DMS53 treated with DMSO at 0.1 percent for 48 hours (cell line): ENCODE measurements around the gene LACRT.
A peak's percentile ranks its signal among the peaks of the same experiment; 100 is the strongest.
"Not testable (repeated sequence)": the region's sequence is repeated elsewhere in the genome, so short reads cannot be mapped to it uniquely, and the experiment has no call there.

Experiments
- DNase-seq: peaks from one replicate; lab custom pipeline; 2025; ENCODE audit not compliant: unreplicated experiment; lab: John Stamatoyannopoulos, UW

LACRT gene

GRCh38 chr12:54634795-54635194 lies at the start of gene LACRT:
Gene LACRT, minus strand, starts transcription at chr12:54634895. Its CDS starts 54 bp downstream, at chr12:54634841.
- DNase-seq = no peak

- no peak for DNase-seq
Measured at GRCh38 chr12:54683398-54683797, 48.7 kb upstream of the LACRT start.

GRCh38 chr12:54682674-54683073 lies 48.0 kb upstream of the LACRT start:
- no peak for DNase-seq

- DNase-seq = peak; percentile 43
Measured at GRCh38 chr12:54680374-54680773, 45.7 kb upstream of the LACRT start.

GRCh38 chr12:54678131-54678530 lies 43.4 kb upstream of the LACRT start:
- no peak for DNase-seq

- DNase-seq = no peak
Measured at GRCh38 chr12:54667945-54668344, 33.2 kb upstream of the LACRT start.

GRCh38 chr12:54666008-54666407 lies 31.3 kb upstream of the LACRT start:
- no peak for DNase-seq

- not testable (repeated sequence) for DNase-seq
Measured at GRCh38 chr12:54665022-54665635, 30.4 kb upstream of the LACRT start.

GRCh38 chr12:54663603-54664002 lies 28.9 kb upstream of the LACRT start:
- DNase-seq = no peak

- no peak for DNase-seq
Measured at GRCh38 chr12:54662026-54662425, 27.3 kb upstream of the LACRT start.

GRCh38 chr12:54661048-54661447 lies 26.4 kb upstream of the LACRT start:
- no peak for DNase-seq

GRCh38 chr12:54660320-54660962 lies 25.7 kb upstream of the LACRT start:
- DNase-seq = no peak

- DNase-seq = peak; percentile 71
Measured at GRCh38 chr12:54658306-54659264, 23.9 kb upstream of the LACRT start.

- DNase-seq = no peak
Measured at GRCh38 chr12:54657105-54657607, 22.5 kb upstream of the LACRT start.

GRCh38 chr12:54654926-54655325 lies 20.2 kb upstream of the LACRT start:
- DNase-seq = no peak

GRCh38 chr12:54653025-54653424 lies 18.3 kb upstream of the LACRT start:
- DNase-seq = no peak

- no peak for DNase-seq
Measured at GRCh38 chr12:54650889-54651288, 16.2 kb upstream of the LACRT start.

- DNase-seq = no peak
Measured at GRCh38 chr12:54650409-54650808, 15.7 kb upstream of the LACRT start.

- no peak for DNase-seq
Measured at GRCh38 chr12:54649825-54650224, 15.1 kb upstream of the LACRT start.

- DNase-seq = no peak
Measured at GRCh38 chr12:54648265-54648664, 13.6 kb upstream of the LACRT start, which contains the start of gene DCD. Gene DCD, minus strand, starts transcription at chr12:54648365. Its CDS starts 62 bp downstream, at chr12:54648303.

- no peak for DNase-seq
Measured at GRCh38 chr12:54641554-54641953, 6.9 kb upstream of the LACRT start.
